HG03045 (cell line): ENCODE data around the gene XK.

Experiments
- ATAC-seq: cut with Tn5 transposase; IDR thresholded peaks from one replicate; pipeline ENCODE4 v1.9.1; 2021; ENCODE audit warnings: mild to moderate bottlenecking, moderate library complexity; ENCODE audit not compliant: unreplicated experiment

Gene XK

DNA sequence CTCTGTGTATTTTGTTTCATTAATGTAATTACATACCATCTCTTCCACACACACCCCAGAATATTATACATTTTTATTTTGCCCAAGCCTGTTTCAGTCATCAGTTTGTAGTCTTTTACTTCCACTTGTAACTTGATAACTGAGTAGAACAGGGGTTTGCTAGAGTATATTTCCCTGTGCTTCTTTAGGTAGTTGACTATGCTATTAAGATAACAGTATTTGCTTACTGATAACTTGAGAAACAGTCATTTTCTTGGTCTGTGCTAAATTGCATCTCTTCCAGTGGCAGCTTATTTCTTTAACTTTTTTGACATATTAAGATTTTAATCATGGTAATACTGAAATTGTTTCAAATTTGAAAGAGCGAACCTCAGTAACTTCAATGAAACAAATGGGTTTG lies 7.0 kb upstream of the XK start:
- ATAC-seq: no peak

GRCh38 chrX:37679230-37679629 lies 6.4 kb upstream of the XK start:
- no peak for ATAC-seq

- no peak for ATAC-seq
Observed at GRCh38 chrX:37679888-37680287, 5.7 kb upstream of the XK start.

GRCh38 chrX:37684426-37684825 lies 1.2 kb upstream of the XK start:
- no peak for ATAC-seq

DNA sequence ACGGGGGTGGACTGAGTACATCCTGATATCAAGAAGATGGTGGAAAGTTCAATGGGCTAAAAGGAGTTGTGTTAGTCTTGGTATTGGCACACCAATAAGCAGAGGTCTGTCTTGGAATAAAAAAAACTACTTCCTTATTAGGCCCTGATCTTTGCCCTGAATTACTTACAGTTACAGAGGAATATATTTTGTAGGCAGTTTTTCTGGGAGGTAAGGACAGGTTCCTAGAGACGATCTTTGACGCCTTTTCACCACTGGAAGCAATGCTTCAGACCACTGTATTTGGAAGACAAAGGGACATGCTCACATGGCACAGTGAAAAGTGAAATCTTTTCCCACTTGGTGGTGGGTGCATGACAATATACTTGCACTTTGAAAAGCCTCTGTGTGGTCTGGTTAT lies 618 bp upstream of the XK start:
- ATAC-seq: no peak

- no peak for ATAC-seq
Observed at GRCh38 chrX:37686369-37686995, 891 bp downstream of the XK start.

GRCh38 chrX:37686996-37687395 lies 1.4 kb downstream of the XK start:
- ATAC-seq: no peak

DNA sequence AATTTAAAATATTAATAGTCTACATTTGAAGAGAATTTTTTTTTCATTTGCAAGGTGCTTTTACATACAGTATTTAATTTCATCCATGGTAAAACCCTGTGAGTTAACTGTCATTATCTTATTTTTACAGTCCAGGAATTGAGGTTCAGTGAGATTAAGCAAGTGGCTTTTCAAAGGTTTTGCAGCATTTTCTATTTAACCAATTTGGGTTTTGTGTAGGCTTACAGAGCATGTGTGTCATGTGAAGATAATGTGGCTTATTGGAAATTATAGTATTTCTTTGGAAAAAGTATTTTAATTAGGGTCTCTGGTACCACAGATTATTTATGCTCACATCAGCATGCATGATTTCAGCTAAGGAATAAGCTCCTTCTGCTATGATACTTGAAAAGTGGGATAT lies 4.5 kb downstream of the XK start:
- ATAC-seq: no peak

DNA sequence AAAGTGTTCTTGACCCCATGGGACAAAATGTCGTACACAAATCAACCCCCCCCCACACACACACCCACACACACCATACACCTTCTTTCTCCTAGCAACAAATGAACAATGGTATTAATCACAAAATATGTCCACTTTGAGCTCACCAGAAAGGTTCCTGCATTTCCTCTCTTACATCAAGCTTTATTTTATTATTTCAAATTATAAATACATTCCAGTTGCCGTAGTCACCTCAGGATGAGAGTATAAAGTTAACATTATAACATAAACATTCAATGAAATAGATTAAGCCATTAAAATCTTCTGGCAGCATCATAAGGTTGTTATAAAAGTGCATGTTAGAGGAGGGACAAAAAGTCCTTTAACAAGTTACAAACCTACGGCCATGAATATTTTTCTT lies 7.3 kb downstream of the XK start:
- no peak for ATAC-seq

GRCh38 chrX:37697169-37697760 lies 11.7 kb downstream of the XK start:
- no peak for ATAC-seq

GRCh38 chrX:37701588-37701987 lies 16.0 kb downstream of the XK start:
- no peak for ATAC-seq

DNA sequence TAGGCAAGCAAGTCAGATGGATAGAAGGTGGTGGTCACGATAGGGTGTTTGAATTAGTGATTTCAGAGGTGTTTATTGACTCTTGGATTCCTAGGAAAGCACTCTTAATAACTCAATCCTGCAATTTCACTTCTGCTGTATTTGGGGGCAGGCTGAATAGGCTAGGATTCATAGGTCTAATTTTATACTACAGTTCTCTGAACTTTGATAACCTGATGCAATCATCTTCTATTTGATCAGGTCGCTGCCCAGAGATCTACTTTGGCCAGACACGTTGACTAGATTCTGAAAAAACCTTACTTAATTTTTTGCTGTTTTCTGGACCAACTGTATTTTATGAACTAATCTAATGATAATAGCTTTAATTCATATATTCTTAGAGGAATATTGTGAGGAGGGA lies 26.4 kb downstream of the XK start:
- ATAC-seq: no peak

DNA sequence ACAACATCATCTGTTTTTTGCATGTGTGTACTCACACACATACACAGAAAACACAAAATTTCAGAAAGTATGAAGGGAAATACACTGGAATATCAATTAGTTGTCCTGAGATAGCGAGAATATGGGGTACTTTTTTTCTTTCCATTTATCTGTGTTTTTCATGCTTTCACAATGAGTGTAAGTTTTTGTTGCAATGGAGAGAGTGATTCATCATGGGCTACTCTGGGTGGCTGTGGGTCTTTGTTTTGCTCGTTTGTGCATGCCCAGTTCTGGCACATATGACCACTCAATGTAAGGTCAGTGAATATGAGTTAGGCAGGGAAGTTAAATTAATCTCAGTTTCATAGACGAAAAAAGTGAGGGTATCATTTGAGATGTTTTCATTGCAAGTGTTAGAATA lies 26.9 kb downstream of the XK start:
- no peak for ATAC-seq

DNA sequence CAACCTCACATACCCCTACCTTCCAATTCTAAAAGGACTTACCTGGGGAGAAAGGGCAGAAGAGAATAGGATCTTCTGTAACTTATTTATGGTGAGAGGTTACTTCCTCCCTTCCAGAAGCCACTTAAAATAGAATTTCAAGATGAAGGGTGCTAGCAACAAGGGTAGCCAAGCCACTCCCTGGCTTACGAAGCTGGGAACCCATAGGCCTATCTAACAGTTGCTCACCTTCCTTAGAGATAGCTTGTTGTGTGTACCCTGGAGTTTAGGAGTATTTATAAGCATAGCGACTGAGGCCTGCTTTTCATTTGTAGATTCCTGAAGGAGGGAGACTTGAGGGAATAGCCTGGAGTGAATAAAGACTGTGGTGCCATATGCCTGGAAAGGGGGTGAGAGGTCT lies 28.9 kb downstream of the XK start:
- ATAC-seq: no peak

GRCh38 chrX:37716602-37717001 lies 31.0 kb downstream of the XK start:
- ATAC-seq: no peak

- ATAC-seq: no peak
Observed at GRCh38 chrX:37717708-37718107, 32.1 kb downstream of the XK start.

- no peak for ATAC-seq
Observed at GRCh38 chrX:37722595-37722994, 37.0 kb downstream of the XK start.

GRCh38 chrX:37726346-37726745 lies 40.8 kb downstream of the XK start:
- ATAC-seq: no peak

DNA sequence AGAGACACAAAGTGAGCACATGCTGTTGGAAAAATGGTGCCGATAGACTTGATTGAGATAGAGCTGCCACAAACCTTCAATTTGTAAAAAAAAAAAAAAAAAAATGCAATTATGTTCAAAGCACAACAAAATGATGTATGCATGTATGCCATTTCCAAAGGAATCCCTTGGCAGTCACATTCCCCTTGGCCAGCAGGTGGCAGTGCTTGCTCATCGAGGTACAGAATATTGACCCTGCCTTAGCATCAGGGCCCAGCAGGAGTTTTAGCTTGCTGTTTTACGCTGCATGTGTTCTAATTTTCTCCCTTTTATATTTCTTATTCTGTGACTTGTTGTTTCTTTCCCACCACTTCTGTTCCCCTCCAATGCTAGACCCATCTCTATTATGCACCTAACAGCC lies 59.8 kb downstream of the XK start:
- peak; percentile 60 for ATAC-seq

- peak; percentile 37 for ATAC-seq
Observed at GRCh38 chrX:37745835-37746217, 60.2 kb downstream of the XK start.

GRCh38 chrX:37746218-37746941 lies 60.8 kb downstream of the XK start:
- peak; percentile 92 for ATAC-seq

- no peak for ATAC-seq
Observed at GRCh38 chrX:37746951-37747350, 61.4 kb downstream of the XK start.

DNA sequence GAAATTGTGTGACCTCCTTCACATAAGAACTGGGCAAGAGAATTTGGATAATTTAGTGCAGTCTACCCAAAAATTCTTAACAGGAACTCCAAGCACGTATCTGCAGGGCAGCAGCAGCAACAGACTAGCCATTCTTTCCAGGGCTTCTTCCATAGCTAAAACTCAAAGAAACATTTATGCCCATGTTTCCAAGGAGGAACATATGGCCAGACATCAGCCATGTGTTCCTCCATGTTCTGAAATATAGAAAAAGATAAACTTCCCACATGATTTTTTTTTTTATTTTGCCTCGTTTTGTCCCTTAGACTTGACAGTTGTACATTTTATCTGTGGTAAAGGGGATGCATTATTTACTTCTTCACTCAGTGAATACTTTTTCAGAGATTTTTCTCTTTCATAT lies 66.7 kb downstream of the XK start:
- no peak for ATAC-seq
